ENCODE results near the gene GIGYF2. TPM values are rescaled to one million over a fixed set of nuclear protein-coding genes. Genes with fewer than 3 reads are reported as not detected.
A peak's percentile ranks its signal among the peaks of the same experiment; 100 is the strongest.

Gene GIGYF2
- total RNA-seq (35.8 TPM), polyA plus RNA-seq (19.1 TPM)
- long read RNA-seq, donor 1 = 0 reads
- long read RNA-seq, donor 2, full-length matches to known transcripts = 2 of 2 reads
- long read RNA-seq, donor 2, partial matches to known transcripts = 0 of 2 reads
- long read RNA-seq, donor 2, other reads (novel, unspliced or antisense) = 0 of 2 reads
- long read RNA-seq, donor 3, full-length matches to known transcripts = 1 of 1 reads
- long read RNA-seq, donor 3, partial matches to known transcripts = 0 of 1 reads
- long read RNA-seq, donor 3, other reads (novel, unspliced or antisense) = 0 of 1 reads
- long read RNA-seq, donor 4, partial matches to known transcripts = 0 of 1 reads
- long read RNA-seq, donor 4, other reads (novel, unspliced or antisense) = 0 of 1 reads
- long read RNA-seq, donor 5, partial matches to known transcripts = 7 of 9 reads
- long read RNA-seq, donor 5, other reads (novel, unspliced or antisense) = 0 of 9 reads
- long read RNA-seq, donor 6, partial matches to known transcripts = 0 of 1 reads
- long read RNA-seq, donor 6, other reads (novel, unspliced or antisense) = 0 of 1 reads
- long read RNA-seq, donor 7 = 0 reads
- long read RNA-seq, donor 8, partial matches to known transcripts = 0 of 1 reads
- long read RNA-seq, donor 8, other reads (novel, unspliced or antisense) = 0 of 1 reads
- long read RNA-seq, donor 9, partial matches to known transcripts = 0 of 1 reads
- long read RNA-seq, donor 9, other reads (novel, unspliced or antisense) = 0 of 1 reads
- long read RNA-seq, donor 10, partial matches to known transcripts = 0 of 1 reads
- long read RNA-seq, donor 10, other reads (novel, unspliced or antisense) = 0 of 1 reads

DNA sequence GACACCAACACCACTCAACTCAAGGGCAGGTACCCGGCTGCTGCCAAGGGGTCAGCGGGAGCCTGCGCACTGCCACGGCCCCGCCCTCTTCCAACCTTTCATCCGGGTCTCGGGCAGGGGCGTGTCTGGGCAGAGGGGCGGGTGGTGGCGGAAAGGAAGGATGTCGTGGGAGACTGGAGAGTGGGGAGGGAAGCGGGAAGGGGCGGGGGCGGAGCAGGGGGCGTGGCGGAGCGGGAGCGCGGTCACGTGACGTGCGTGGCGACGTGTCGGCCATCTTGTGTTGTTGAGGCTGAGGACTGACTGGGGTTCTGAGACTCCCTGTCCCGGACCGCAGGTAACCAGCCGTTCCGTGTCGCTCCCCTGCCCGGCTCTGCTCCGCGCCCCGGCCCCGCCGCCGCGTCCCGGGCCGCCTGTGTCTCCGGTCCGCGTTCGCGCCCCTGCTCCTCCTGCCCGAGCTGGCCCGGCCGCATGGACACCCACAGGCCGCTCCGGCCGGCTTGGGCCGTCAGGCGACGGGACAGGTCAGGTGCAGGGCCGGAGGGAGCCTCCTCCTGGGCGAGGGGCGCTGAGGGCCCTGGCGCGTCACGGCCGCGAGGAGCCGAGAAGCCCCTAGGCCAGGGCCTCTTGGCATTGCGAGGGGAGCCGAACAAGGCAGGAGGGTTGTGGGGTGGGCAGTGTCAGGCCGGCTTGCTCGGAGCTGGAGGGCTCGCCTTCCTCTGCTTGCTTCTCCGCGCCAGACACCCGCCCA is at the start of gene GIGYF2:
TSS of gene GIGYF2 (plus strand) at position 273 of the 748 bp plus-strand sequence. CDS start 37,867 bp downstream, outside the sequence.
- Histone ChIP-seq H3K4me3 (ENCODE audit: low read length in 2 of 2) (peak within 1 kb of the TSS; percentile 74 to 79), H3K36me3 (ENCODE audit: control insufficient read depth in 2 of 2, insufficient read depth in 2 of 2, low read length in 1 of 2) (no peaks in the 10 kb centered on the region), H3K4me1 (ENCODE audit: control insufficient read depth in 2 of 2, insufficient read depth in 2 of 2, low read length in 2 of 2) (peaks cover 9 to 11% of the 10 kb centered on the region in 2 donors), H3K9me3 (ENCODE audit: control insufficient read depth in 2 of 2, insufficient read depth in 1 of 2, low read length in 1 of 2) (no peaks in the 10 kb centered on the region), H3K27me3 (ENCODE audit: control insufficient read depth in 2 of 2, insufficient read depth in 1 of 2, low read length in 1 of 2) (no peaks in the 10 kb centered on the region), H3K27ac (ENCODE audit: low read depth in 1 of 2, low read length in 1 of 2) (peak within 1 kb of the TSS; percentile 72 to 86)
- under 1% methylated on average over 71 of the region's 71 CpGs for WGBS
- DNase-seq (ENCODE audit: low read depth in 6 of 9, low spot score in 9 of 9) = peak; percentile 66 to 93 (median 86)

DNA sequence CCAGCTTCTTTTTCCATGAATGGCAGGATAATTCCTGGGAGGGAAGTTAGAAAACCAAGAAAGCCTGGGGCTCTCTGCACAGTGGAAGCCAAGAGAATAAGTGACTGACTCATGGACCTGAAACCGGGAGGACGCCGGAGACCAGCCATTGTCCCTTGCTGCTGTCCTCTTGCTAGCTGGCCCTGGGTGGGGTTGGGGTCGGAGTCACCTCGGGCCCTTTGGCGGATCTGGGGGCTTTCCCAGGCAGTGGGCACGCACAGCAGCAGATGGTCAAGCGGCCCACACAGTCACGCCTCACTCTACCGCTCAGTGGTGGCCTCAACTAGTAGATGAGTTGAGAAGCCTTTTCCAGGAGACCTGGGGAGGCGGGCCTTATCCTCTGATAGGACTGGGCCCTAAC is 48.1 kb upstream of the GIGYF2 start:
- Histone ChIP-seq H3K36me3 (ENCODE audit: control insufficient read depth in 2 of 2, insufficient read depth in 2 of 2, low read length in 1 of 2) (no peaks in the 10 kb centered on the region), H3K4me3 (ENCODE audit: low read length in 2 of 2) (no peak overlapping the region), H3K27ac (ENCODE audit: low read depth in 1 of 2, low read length in 1 of 2) (no peak overlapping the region), H3K27me3 (ENCODE audit: control insufficient read depth in 2 of 2, insufficient read depth in 1 of 2, low read length in 1 of 2) (peaks cover 0 to 7% of the 10 kb centered on the region in 2 donors), H3K9me3 (ENCODE audit: control insufficient read depth in 2 of 2, insufficient read depth in 1 of 2, low read length in 1 of 2) (no peaks in the 10 kb centered on the region), H3K4me1 (ENCODE audit: control insufficient read depth in 2 of 2, insufficient read depth in 2 of 2, low read length in 2 of 2) (no peaks in the 10 kb centered on the region)
- 94% methylated on average over 11 of the region's 11 CpGs for WGBS
- DNase-seq (ENCODE audit: low read depth in 6 of 9, low spot score in 9 of 9) = no peak

GRCh38 chr2:232652505-232652851 is 44.7 kb upstream of the GIGYF2 start:
- H3K4me3 ChIP-seq (ENCODE audit: low read length in 2 of 2) = no peak overlapping the region
- no peak for DNase-seq (ENCODE audit: low read depth in 6 of 9, low spot score in 9 of 9)
- H3K27ac ChIP-seq (ENCODE audit: low read depth in 1 of 2, low read length in 1 of 2) = no peak overlapping the region
- H3K36me3 ChIP-seq (ENCODE audit: control insufficient read depth in 2 of 2, insufficient read depth in 2 of 2, low read length in 1 of 2) = no peaks in the 10 kb centered on the region
- H3K27me3 ChIP-seq (ENCODE audit: control insufficient read depth in 2 of 2, insufficient read depth in 1 of 2, low read length in 1 of 2) = peaks cover 0 to 2% of the 10 kb centered on the region in 2 donors
- H3K9me3 ChIP-seq (ENCODE audit: control insufficient read depth in 2 of 2, insufficient read depth in 1 of 2, low read length in 1 of 2) = no peaks in the 10 kb centered on the region
- WGBS = 92% methylated on average over 4 of the region's 4 CpGs
- no peaks in the 10 kb centered on the region for H3K4me1 ChIP-seq (ENCODE audit: control insufficient read depth in 2 of 2, insufficient read depth in 2 of 2, low read length in 2 of 2)

- Histone ChIP-seq H3K27ac (ENCODE audit: low read depth in 1 of 2, low read length in 1 of 2) (no peak overlapping the region), H3K27me3 (ENCODE audit: control insufficient read depth in 2 of 2, insufficient read depth in 1 of 2, low read length in 1 of 2) (peaks cover 0 to 2% of the 10 kb centered on the region in 2 donors), H3K9me3 (ENCODE audit: control insufficient read depth in 2 of 2, insufficient read depth in 1 of 2, low read length in 1 of 2) (no peaks in the 10 kb centered on the region), H3K4me1 (ENCODE audit: control insufficient read depth in 2 of 2, insufficient read depth in 2 of 2, low read length in 2 of 2) (no peaks in the 10 kb centered on the region), H3K4me3 (ENCODE audit: low read length in 2 of 2) (no peak overlapping the region), H3K36me3 (ENCODE audit: control insufficient read depth in 2 of 2, insufficient read depth in 2 of 2, low read length in 1 of 2) (no peaks in the 10 kb centered on the region)
- DNase-seq (ENCODE audit: low read depth in 6 of 9, low spot score in 9 of 9) = no peak
- 97% methylated on average over 7 of the region's 7 CpGs for WGBS
Observed at GRCh38 chr2:232653441-232653840, 43.7 kb upstream of the GIGYF2 start.

DNA sequence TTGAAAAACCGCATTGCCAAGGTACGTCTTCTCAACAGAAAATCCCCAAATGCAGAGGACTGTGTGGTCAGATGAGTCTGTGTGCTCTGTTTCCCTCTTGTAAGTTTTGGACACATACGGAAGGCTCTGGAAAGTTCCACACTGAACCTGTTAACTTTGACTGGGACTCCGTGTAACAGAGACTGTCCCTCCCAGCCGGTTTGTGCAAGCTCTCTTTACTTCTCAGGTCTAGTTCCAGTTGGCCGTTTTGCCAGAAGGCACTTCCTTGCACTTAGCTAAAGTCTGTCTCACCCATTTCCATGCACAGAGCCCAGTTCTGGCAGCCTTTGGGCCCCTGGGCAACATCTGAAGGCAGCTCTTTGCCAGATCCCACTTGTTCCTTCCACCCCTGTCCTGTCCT is 41.7 kb upstream of the GIGYF2 start:
- WGBS = 93% methylated on average over 6 of the region's 6 CpGs
- Histone ChIP-seq H3K36me3 (ENCODE audit: control insufficient read depth in 2 of 2, insufficient read depth in 2 of 2, low read length in 1 of 2) (no peaks in the 10 kb centered on the region), H3K4me1 (ENCODE audit: control insufficient read depth in 2 of 2, insufficient read depth in 2 of 2, low read length in 2 of 2) (no peaks in the 10 kb centered on the region), H3K27ac (ENCODE audit: low read depth in 1 of 2, low read length in 1 of 2) (no peak overlapping the region), H3K9me3 (ENCODE audit: control insufficient read depth in 2 of 2, insufficient read depth in 1 of 2, low read length in 1 of 2) (no peaks in the 10 kb centered on the region), H3K27me3 (ENCODE audit: control insufficient read depth in 2 of 2, insufficient read depth in 1 of 2, low read length in 1 of 2) (peaks cover 0 to 2% of the 10 kb centered on the region in 2 donors), H3K4me3 (ENCODE audit: low read length in 2 of 2) (no peak overlapping the region)
- DNase-seq (ENCODE audit: low read depth in 6 of 9, low spot score in 9 of 9) = no peak

- WGBS = 59% methylated on average over 7 of the region's 7 CpGs
Observed at GRCh38 chr2:232658217-232658785, 38.8 kb upstream of the GIGYF2 start.

DNA sequence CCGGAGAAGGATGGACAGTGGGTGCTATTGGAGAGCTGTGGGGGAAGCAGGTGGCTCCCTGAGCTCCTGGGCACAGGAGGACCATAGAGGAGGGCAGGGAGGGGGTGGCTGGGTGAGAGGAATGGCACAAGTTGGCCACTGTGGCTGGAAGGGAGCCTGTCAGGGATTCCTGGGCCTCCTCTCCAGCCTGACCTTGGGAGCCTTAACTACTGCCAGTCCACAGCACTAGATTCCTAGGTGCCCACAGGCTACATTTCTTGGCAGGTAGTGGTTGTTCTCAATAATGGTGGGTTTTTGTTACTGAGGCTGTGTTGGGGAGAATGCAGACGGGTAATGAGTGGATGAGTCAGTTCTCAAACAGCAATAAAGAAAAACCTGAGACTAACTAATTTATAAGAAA is 37.8 kb upstream of the GIGYF2 start:
- H3K4me1 ChIP-seq (ENCODE audit: control insufficient read depth in 2 of 2, insufficient read depth in 2 of 2, low read length in 2 of 2) = no peaks in the 10 kb centered on the region
- DNase-seq (ENCODE audit: low read depth in 6 of 9, low spot score in 9 of 9) = no peak
- 93% methylated on average over 2 of the region's 2 CpGs for WGBS
- no peaks in the 10 kb centered on the region for H3K36me3 ChIP-seq (ENCODE audit: control insufficient read depth in 2 of 2, insufficient read depth in 2 of 2, low read length in 1 of 2)
- no peak overlapping the region for H3K27ac ChIP-seq (ENCODE audit: low read depth in 1 of 2, low read length in 1 of 2)
- no peaks in the 10 kb centered on the region for H3K9me3 ChIP-seq (ENCODE audit: control insufficient read depth in 2 of 2, insufficient read depth in 1 of 2, low read length in 1 of 2)
- peaks cover 0 to 2% of the 10 kb centered on the region in 2 donors for H3K27me3 ChIP-seq (ENCODE audit: control insufficient read depth in 2 of 2, insufficient read depth in 1 of 2, low read length in 1 of 2)
- H3K4me3 ChIP-seq (ENCODE audit: low read length in 2 of 2) = no peak overlapping the region

More at GRCh38 chr2:232658217-232658785, 38.8 kb upstream of the GIGYF2 start:
- Histone ChIP-seq H3K36me3 (ENCODE audit: control insufficient read depth in 2 of 2, insufficient read depth in 2 of 2, low read length in 1 of 2) (no peaks in the 10 kb centered on the region), H3K4me1 (ENCODE audit: control insufficient read depth in 2 of 2, insufficient read depth in 2 of 2, low read length in 2 of 2) (no peaks in the 10 kb centered on the region), H3K27ac (ENCODE audit: low read depth in 1 of 2, low read length in 1 of 2) (no peak overlapping the region), H3K4me3 (ENCODE audit: low read length in 2 of 2) (no peak overlapping the region), H3K9me3 (ENCODE audit: control insufficient read depth in 2 of 2, insufficient read depth in 1 of 2, low read length in 1 of 2) (no peaks in the 10 kb centered on the region), H3K27me3 (ENCODE audit: control insufficient read depth in 2 of 2, insufficient read depth in 1 of 2, low read length in 1 of 2) (peaks cover 0 to 2% of the 10 kb centered on the region in 2 donors)
- no peak for DNase-seq (ENCODE audit: low read depth in 6 of 9, low spot score in 9 of 9)

DNA sequence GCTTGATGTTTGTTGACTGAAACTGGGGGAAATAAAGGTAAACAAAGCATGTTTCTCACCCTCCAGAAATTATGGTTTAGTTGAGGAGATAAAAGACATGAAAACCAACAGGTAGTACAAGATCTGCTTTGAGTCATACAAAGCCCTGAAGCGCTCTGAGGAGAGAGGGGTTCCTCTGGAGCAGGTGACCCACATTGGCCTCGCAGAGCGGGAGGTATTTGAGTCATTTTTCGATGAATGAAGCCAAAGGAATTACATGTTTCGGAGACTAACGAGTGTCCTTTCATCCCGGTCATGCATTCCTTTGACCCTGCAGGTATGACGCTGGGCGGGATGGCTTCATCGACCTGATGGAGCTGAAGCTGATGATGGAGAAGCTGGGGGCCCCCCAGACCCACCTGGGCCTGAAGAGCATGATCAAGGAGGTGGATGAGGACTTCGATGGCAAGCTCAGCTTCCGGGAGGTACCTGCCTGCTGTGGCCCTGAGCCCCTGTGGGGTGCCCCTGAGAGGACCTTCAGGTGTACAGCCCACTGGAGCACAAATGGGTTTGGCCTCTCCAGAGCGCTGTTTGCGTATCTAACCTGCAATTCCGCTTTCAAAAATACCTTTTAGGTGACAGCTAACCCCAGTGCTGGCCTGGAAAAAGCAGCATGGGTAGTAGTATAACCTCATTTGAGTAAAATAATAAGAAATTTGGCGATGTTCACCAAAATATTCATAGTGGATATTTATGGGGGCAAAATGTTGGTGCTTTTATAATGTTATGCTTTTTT is 34.5 kb upstream of the GIGYF2 start:
- H3K36me3 ChIP-seq (ENCODE audit: control insufficient read depth in 2 of 2, insufficient read depth in 2 of 2, low read length in 1 of 2) = no peaks in the 10 kb centered on the region
- no peak overlapping the region for H3K4me3 ChIP-seq (ENCODE audit: low read length in 2 of 2)
- WGBS = 97% methylated on average over 16 of the region's 16 CpGs
- H3K4me1 ChIP-seq (ENCODE audit: control insufficient read depth in 2 of 2, insufficient read depth in 2 of 2, low read length in 2 of 2) = no peaks in the 10 kb centered on the region
- DNase-seq (ENCODE audit: low read depth in 6 of 9, low spot score in 9 of 9) = no peak
- no peak overlapping the region for H3K27ac ChIP-seq (ENCODE audit: low read depth in 1 of 2, low read length in 1 of 2)
- H3K27me3 ChIP-seq (ENCODE audit: control insufficient read depth in 2 of 2, insufficient read depth in 1 of 2, low read length in 1 of 2) = no peaks in the 10 kb centered on the region
- no peaks in the 10 kb centered on the region for H3K9me3 ChIP-seq (ENCODE audit: control insufficient read depth in 2 of 2, insufficient read depth in 1 of 2, low read length in 1 of 2)

Data from thymus (tissue), 14 donors.